Activated naive CD4-positive, alpha-beta T cell treated with Interleukin-2 at 50 U/mL for 16 hours (primary cell): ENCODE measurements around the gene GAB4.
"Not testable (repeated sequence)": the region's sequence is repeated elsewhere in the genome, so short reads cannot be mapped to it uniquely, and the experiment has no call there.

ENCODE experiments used
- DNase-seq: peaks from one replicate; pipeline ENCODE4 v3.0.0-alpha.2; 2020

Gene GAB4

GRCh38 chr22:16957781-16958180 lies 50.2 kb downstream of the GAB4 start:
- no peak for DNase-seq

GRCh38 chr22:16956290-16956689 lies 51.7 kb downstream of the GAB4 start:
- DNase-seq, result no peak

DNA sequence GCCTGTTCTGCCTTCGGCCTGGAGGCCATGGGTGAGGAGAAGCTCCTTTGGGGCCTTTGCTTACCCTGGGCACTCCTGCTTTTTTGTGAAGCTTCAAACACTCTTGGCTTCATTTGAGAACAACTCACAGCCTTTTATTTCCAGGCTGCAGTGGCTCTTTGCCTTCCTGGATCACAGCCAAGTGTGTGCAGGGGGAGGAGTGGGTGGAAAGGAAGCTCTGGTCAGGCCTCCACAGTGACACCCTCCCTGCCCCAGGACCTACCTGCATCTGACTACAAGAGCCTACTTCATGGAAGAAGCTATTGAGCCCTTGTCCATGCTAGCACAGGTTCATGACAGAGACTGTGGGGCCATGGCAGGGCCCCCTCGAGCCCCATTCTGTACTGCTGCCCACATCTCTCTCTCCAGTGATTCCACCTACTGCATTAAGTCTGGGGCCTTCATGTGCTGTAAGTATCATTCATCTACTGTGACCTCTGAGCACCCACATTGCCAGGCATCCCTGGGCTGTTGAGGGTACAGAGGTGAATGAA lies 52.3 kb downstream of the GAB4 start:
- DNase-seq, result no peak

DNA sequence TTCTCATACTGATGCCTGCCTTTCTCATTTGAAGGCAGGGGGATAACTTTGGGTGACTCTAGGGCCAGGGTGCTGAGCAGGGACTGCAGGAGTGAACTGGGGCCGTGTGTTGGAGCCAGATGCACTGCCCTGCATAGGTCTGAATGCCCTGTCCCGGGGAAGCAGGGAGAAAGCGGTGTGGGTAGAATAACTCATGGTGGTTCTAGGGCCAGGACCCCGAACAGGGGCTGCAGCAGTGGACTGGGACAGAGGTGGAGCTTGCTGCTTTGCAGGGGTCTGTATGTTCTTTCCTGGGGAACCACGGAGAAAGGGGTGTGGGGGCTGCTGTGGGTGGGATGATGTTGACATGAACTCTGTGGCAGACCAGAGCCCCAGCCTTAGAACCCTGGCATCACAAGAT lies 52.9 kb downstream of the GAB4 start:
- no peak for DNase-seq

- no peak for DNase-seq
These were observed 54.0 kb downstream of the GAB4 start for GRCh38 chr22:16954060-16954403.

DNA sequence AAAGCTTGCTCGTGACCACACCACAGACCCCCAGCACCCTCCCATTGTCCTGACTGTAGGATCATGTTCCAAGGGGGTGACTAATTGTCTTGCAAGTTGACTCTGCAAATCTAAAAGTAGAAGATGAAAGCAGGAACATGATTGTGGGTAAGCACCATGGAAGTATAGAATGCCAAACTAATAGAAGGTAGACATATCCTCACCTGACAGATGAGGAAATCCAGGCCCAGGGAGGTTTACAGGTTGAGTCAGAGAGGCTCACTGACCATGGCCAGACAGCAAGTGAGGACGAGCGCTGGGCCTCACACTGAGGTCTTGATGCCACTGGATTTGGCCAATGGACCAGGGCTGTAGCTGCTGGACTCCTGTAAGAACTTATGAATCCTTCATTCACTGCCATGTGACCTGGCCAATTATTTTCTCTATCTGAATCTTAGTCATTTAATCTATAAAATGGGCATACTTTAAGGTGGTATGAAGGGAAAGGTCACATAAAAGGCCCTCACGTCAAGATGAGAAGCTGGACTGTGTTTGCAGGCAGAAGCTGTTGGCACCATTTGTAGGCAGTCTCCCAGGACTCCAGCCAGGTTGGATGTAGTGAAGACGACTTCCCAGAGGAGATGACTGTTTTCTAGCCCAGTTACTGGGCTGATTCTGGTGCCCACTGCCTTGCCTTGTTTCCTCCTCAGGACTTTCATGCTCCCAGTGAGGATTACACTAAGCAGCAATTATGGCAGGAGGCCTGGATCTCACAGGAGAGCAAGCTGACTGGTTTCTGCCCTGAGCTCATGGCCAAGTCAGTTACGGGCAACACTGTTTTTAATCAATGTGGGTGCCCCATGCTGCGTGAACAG lies 54.6 kb downstream of the GAB4 start:
- no peak for DNase-seq

- no peak for DNase-seq
These were observed 58.5 kb downstream of the GAB4 start for GRCh38 chr22:16949561-16949960.

DNA sequence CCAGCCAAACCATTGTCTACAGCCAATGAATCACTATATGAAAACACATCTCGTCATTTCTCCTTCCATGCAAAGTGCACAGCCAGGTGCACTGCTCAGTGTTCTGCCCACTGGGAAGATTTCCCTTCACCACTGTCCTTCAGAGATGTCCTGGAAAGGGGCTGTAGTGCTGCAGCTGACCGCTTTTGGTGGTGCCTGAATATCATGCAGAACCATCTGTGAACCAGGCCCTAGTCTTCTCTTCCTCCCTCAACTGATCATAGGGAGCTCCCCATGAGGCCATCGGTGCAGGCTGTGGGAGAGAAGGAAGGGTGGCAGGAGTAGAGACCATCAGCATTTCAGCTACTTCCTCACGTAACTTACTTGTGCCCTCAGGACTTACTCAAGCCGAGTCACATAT lies 70.2 kb downstream of the GAB4 start:
- no peak for DNase-seq

GRCh38 chr22:16937209-16937608 lies 70.8 kb downstream of the GAB4 start:
- DNase-seq, result not testable (repeated sequence)

- DNase-seq, result no peak
These were observed 71.4 kb downstream of the GAB4 start for GRCh38 chr22:16936625-16937024.

GRCh38 chr22:16935209-16935608 lies 72.8 kb downstream of the GAB4 start:
- DNase-seq, result no peak

DNA sequence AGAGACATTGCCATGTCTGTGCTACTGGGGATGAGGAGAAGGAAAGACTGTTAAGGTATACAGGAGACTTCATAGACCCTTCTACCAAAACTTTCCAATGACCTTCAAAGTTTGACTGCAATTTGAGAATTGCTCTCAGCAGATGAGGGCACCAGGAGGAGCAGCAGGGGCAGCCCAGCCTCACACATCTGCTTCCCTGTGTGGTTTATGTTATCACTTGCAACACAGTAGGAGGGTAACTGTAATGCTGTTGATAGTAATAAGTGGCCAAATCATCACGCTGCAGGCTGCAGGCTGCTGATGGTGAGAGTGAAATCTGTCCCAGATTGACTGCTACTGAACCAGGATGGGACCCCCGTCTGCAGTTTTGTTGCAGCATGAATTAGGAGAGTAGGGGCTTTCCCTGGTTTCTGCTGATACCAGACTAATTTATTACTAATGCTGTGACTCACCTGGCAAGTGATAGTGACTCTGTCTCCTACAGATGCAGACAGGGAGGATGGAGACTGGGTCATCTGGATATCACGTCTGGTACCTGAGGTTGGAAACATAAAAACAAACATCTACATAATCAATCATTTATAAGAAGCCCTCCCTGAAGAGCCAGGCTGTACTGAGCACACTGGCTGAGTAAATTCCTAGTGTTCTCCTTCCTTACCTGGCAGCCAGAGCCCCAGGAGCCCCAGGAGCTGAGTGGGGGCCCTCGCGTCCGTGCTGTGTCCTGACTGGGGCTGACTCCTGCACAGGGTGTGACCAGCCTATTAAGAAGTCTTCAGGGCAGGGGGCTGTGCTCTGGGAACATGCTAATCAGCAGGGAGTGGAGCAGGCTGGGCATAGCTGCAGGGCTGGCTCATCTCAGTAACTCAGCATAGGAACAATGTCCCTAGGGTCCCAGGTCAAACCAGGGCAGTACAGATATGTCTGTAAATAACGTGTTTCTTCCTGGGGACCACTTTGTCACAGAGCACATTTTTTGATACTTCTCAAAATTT lies 74.4 kb downstream of the GAB4 start:
- no peak for DNase-seq

GRCh38 chr22:16932577-16932976 lies 75.4 kb downstream of the GAB4 start:
- DNase-seq, result no peak

GRCh38 chr22:16925407-16925966 lies 82.5 kb downstream of the GAB4 start:
- no peak for DNase-seq

- DNase-seq, result no peak
These were observed 85.3 kb downstream of the GAB4 start for GRCh38 chr22:16922706-16923105.

DNA sequence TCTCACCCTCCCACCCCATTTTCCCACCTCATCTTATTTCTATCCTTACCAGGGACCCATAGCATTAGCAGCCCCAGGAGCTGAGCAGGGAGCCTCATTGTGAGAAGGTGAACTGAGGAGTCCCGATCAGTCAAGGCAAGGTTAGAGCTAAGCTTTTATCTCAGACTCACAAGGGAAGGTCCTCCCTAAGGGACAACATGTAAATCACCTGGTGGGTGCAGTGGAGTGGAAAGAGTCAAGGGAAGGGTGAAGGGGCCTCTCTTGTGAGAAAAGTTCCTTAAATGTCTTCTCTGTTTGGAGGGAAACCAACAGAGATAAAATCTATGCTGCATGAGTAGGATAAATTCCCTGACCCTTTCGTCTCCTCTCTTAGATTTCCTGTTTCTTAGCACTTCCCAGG lies 85.9 kb downstream of the GAB4 start:
- DNase-seq, result no peak

DNA sequence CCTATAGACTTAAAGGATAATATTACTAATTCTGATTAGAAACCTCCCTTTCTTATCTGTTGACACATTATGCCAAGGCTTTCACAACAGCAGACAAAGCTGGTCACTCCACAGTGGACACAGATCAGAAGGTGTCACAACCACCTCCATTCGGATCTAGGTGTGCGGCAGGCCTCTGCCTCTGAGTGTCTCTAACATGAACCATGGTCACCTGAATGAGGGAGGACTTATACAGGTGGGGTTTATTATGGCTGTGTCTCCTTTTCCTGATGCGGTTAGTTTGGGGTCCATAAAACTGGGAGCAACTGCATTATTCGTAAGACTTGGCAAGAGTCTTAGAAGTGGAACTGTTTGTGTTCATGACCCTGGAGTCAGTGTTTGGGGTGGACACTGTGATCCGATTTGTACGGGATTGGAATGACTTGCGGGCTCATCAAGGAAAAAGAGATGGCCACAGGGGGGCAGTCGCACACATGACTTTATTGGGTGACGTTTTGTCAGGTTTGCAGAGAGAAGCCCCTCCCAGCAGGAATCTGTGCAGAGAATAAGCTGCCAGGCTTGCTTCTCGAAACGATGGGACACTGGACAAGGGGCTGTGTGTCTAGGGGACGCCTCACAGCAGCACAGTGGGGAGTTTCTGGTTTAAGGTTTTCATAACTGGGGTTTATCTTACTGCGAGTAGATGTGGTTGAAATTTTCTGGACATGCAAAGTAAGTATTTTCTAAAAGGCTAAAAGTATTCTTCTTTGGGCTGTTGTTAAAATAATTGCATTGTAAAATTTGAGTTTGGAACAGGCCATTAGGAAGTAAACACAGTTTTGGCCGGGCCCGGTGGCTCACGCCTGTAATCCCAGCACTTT lies 90.6 kb downstream of the GAB4 start:
- DNase-seq, result peak; percentile 56

DNA sequence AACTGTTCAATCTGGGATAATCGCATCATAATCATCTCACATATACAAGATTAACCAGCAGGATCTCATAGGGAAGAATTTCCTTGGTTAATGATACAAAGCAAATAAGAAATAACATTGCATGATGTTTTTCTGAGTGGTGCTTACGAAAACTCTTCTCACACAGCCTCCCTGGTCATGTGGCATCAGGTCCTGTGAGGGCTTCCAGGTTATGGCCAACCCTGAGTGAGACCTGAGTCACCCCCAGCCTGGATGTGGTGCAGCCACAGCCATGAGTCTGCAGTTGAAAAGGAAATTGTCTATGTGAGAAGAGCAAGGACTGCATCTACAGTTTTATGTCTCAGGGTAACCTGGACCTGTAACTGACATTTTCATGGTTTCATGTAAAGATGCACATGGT lies 92.3 kb downstream of the GAB4 start:
- DNase-seq, result no peak

DNA sequence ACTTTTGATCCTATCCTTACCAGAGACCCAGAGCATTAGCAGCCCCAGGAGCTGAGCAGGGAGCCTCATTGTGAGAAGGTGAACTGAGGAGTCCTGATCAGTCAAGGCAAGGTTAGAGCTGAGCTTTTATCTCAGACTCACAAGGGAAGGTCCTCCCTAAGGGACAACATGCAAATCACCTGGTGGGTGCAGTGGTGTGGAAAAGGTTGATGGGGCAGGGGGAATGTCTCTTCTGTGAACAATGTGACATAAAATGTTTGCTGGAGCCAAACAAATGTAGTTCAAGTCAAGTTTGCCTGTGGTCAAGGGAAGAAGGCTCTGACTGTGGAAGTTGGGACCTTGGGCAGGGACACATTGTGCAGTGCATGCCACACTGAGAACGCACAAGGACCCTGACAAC lies 93.1 kb downstream of the GAB4 start:
- not testable (repeated sequence) for DNase-seq

DNA sequence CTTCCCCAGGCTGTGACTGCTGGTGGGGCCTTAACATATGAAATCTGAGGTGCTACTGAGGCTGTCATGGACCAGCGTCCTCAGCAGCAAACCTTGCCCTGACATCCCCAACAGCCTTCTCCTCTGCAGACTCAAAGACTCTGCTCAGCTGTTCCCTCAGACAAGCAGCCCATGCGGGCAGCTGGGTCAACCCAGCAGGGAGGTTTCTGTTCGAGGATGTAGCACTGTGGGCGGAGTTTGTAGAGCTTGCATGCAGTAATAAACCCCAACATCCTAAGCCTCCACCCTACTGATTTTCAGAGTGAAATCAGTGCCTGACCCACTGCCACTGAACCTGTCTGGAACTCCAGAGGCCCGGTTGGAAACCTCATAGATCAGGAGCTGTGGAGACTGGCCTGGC lies 94.0 kb downstream of the GAB4 start:
- no peak for DNase-seq

DNA sequence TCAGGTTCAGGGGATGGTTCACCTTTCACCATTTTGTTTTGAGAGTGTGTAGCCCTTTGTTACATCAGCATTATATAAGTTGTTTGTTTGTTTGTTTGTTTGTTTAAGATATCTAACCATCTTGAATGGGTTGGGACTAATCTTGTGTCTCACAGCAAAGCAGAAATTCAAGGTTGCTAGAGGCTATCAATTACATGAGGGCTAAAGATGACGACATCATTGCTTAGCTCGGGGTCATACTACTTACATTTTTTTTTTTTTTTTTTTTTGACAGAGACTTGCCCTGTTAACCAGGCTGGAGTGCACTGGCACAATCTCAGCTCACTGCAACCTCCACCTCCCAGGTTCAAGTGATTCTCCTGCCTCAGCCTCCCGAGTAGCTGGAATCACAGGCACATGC lies 95.7 kb downstream of the GAB4 start:
- no peak for DNase-seq
